NCI-H345 treated with DMSO at 0.1 percent for 48 hours (cell line): ENCODE results near the gene ATP11C.

Source experiments
- DNase-seq: peaks from one replicate; lab custom pipeline; 2025; ENCODE audit not compliant: unreplicated experiment; lab: John Stamatoyannopoulos, UW

The ATP11C gene

GRCh38 chrX:139815771-139816170 is 117.1 kb downstream of the ATP11C start:
- DNase-seq = no peak

- DNase-seq = no peak
These were observed 120.8 kb downstream of the ATP11C start for GRCh38 chrX:139811942-139812629.

GRCh38 chrX:139804482-139804881 is 128.4 kb downstream of the ATP11C start:
- DNase-seq = no peak

- DNase-seq = no peak
These were observed 129.6 kb downstream of the ATP11C start for GRCh38 chrX:139803224-139803623.

- DNase-seq = no peak
These were observed 130.8 kb downstream of the ATP11C start for GRCh38 chrX:139802048-139802447.

GRCh38 chrX:139801397-139801813 is 131.4 kb downstream of the ATP11C start:
- DNase-seq = no peak

- DNase-seq = no peak
These were observed 134.2 kb downstream of the ATP11C start for GRCh38 chrX:139798701-139799100.

- no peak for DNase-seq
These were observed 137.7 kb downstream of the ATP11C start for GRCh38 chrX:139795196-139795595.

GRCh38 chrX:139787601-139788000 is 145.3 kb downstream of the ATP11C start:
- no peak for DNase-seq

GRCh38 chrX:139784807-139785206 is 148.0 kb downstream of the ATP11C start:
- DNase-seq = no peak

- no peak for DNase-seq
These were observed 148.9 kb downstream of the ATP11C start for GRCh38 chrX:139783959-139784358.

- no peak for DNase-seq
These were observed 149.8 kb downstream of the ATP11C start for GRCh38 chrX:139783030-139783429.

- no peak for DNase-seq
These were observed 156.3 kb downstream of the ATP11C start for GRCh38 chrX:139776599-139776998.

GRCh38 chrX:139770366-139770765 is 162.5 kb downstream of the ATP11C start:
- no peak for DNase-seq

- no peak for DNase-seq
These were observed 166.3 kb downstream of the ATP11C start for GRCh38 chrX:139766545-139766983.

GRCh38 chrX:139762400-139763183 is 170.3 kb downstream of the ATP11C start:
- no peak for DNase-seq

GRCh38 chrX:139759637-139760036 is 173.2 kb downstream of the ATP11C start:
- DNase-seq = no peak

- no peak for DNase-seq
These were observed 174.0 kb downstream of the ATP11C start for GRCh38 chrX:139758809-139759208.

- DNase-seq = no peak
These were observed 174.6 kb downstream of the ATP11C start for GRCh38 chrX:139758250-139758649.

GRCh38 chrX:139751053-139751452 is 181.8 kb downstream of the ATP11C start:
- DNase-seq = no peak

GRCh38 chrX:139750390-139750789 is 182.5 kb downstream of the ATP11C start:
- no peak for DNase-seq

- no peak for DNase-seq
These were observed 193.7 kb downstream of the ATP11C start for GRCh38 chrX:139739138-139739537.
